Measurements from ENCODE around the gene CDPF1. TPM values are rescaled to one million over a fixed set of nuclear protein-coding genes. Genes with fewer than 3 reads are reported as not detected.

The CDPF1 gene, protein sequence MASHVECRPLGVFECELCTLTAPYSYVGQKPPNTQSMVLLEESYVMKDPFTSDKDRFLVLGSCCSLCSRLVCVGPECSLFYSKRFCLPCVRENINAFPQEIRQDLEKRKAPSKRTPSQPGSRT
- total RNA-seq (2014; rRNA removed; shearing (Covaris generic)) (14.7 and 21.2 TPM in 2 replicates), polyA plus RNA-seq (2016; fragmentation: Nextera tagmentation; extraction: Ambion mirVana) (12.9 and 14.5 TPM in 2 replicates)

DNA sequence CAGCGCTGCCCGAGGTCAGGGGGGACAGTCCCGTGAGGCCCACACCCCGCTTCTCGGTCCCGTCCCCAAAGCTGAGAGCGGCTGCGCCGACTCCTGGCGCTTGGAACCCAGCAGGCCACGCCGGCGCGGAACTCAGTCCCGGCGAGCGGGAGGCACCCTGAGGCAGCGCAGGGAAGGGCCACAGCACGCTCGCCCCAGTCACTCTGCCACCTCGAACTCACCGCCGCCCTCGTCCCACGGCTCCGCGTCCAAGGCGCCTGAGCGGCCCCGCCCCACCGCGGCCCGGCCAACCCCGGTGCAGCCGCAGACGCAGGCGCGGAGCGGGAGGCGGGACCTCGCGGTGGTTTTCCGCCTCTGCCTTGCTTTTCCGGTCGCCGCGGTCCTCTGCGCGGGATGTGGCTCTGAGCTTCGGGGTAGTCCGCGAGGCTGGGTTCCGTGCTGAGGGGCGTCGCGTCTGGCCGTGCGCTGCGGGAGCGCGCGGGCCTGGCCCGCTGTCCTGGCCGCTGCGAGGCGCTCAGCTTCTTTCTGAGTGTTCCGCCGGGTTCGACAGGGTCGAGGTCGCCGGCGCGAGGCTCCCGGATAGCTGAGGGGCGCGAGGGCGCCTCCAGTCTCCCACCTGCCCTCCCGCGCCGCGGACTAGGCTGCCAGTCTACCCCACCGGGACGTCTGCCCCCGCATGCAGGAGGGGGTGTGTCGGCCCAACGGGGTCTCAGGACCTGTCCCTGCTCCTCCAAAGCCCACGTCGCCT lies at the start of gene CDPF1:
Gene CDPF1, minus strand, starts transcription at position 259 of the 748 bp plus-strand sequence. CDS start 2,009 bp downstream, outside the sequence.
- Histone ChIP-seq H3K27me3 (replicated peaks; ENCODE audit: insufficient read depth) (no peaks in the 10 kb centered on the region), H3K27ac (peak within 1 kb of the TSS; percentile 52), H3K36me3 (ENCODE audit: low read depth) (no peaks in the 10 kb centered on the region), H3K4me1 (ENCODE audit: insufficient read depth) (peaks cover 11% of the 10 kb centered on the region), H2AFZ (peak within 1 kb of the TSS; percentile 74), H3K4me2 (ENCODE audit: unreplicated experiment) (peak within 1 kb of the TSS; percentile 93), H3K79me2 (ENCODE audit: insufficient read depth) (0 out of 2 replicates have a peak, but pooled peaks cover 5% of the 10 kb centered on the region), H3K4me3 (peak within 1 kb of the TSS; percentile 74), H3F3A (ENCODE audit: insufficient read depth) (peaks cover 3% of the 10 kb centered on the region), H3K9me3 (ENCODE audit: low read depth) (no peaks in the 10 kb centered on the region), H3K9me2 (ENCODE audit: insufficient read depth) (no peaks in the 10 kb centered on the region), H3K9ac (peak within 1 kb of the TSS; percentile 82), H4K20me1 (ENCODE audit: insufficient read depth) (no peaks in the 10 kb centered on the region)
- TF ChIP-seq EZH2 (IDR thresholded peaks at IDR 0.05; ENCODE audit: insufficient read depth, poor library complexity, severe bottlenecking) (no peak), EZH2phosphoT487 (IDR thresholded peaks at IDR 0.05; ENCODE audit: insufficient read depth, low read depth) (no peak)
- 0 to 1% methylated on average over 66 to 87 of the region's 89 CpGs for WGBS, 2 experiments (ENCODE audit: low coverage in 1 of 2, low lambda C conversion rate in 2 of 2, missing lambda C conversion rate in 2 of 2)
- peak; percentile 93 for DNase-seq
- in situ Hi-C loops (cut with MboI): no loop called here

DNA sequence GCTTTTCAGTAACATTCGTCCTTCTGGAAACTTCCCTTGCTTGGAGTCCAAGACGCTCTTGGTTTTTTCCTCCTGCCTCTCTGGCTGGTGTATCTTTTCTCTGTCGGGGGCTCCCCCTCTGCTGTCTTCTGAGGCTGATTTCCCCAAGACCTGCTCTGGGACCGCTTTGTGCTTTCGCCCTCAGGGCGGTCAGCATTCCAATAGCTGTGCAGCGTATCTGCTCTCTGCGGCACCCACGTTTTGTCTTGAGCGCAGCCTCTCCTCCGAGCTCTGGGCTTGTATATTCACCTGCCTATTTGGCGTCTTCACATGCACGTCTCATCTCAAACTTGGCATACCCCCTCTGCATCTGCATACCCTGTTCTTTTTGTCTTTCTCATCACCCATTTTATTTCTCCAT lies 49.0 kb upstream of the CDPF1 start:
- no peaks in the 10 kb centered on the region for H4K20me1 ChIP-seq (ENCODE audit: insufficient read depth)
- H3K27me3 ChIP-seq (replicated peaks; ENCODE audit: insufficient read depth): no peaks in the 10 kb centered on the region
- no peaks in the 10 kb centered on the region for H3K9me2 ChIP-seq (ENCODE audit: insufficient read depth)
- peaks cover 14% of the 10 kb centered on the region; the same call in 1 of the 2 replicates for H3F3A ChIP-seq (ENCODE audit: insufficient read depth)
- no peaks in the 10 kb centered on the region for H3K36me3 ChIP-seq (ENCODE audit: low read depth)
- in situ Hi-C loops (cut with MboI): no loop called here
- H3K27ac ChIP-seq: no peak overlapping the region
- H3K9me3 ChIP-seq (ENCODE audit: low read depth): no peaks in the 10 kb centered on the region
- TF ChIP-seq EZH2phosphoT487 (IDR thresholded peaks at IDR 0.05; ENCODE audit: insufficient read depth, low read depth) (no peak), EZH2 (IDR thresholded peaks at IDR 0.05; ENCODE audit: insufficient read depth, poor library complexity, severe bottlenecking) (no peak)
- no peak overlapping the region for H3K4me3 ChIP-seq
- no peak overlapping the region for H3K9ac ChIP-seq
- H3K79me2 ChIP-seq (ENCODE audit: insufficient read depth): peaks cover 69% of the 10 kb centered on the region
- H3K4me2 ChIP-seq (ENCODE audit: unreplicated experiment): no peak overlapping the region
- H2AFZ ChIP-seq: no peak overlapping the region
- peaks cover 23% of the 10 kb centered on the region for H3K4me1 ChIP-seq (ENCODE audit: insufficient read depth)
- DNase-seq: no peak
- 94 to 95% methylated on average over 13 of the region's 13 CpGs for WGBS, 2 experiments (ENCODE audit: low coverage in 1 of 2, low lambda C conversion rate in 2 of 2, missing lambda C conversion rate in 2 of 2)

DNA sequence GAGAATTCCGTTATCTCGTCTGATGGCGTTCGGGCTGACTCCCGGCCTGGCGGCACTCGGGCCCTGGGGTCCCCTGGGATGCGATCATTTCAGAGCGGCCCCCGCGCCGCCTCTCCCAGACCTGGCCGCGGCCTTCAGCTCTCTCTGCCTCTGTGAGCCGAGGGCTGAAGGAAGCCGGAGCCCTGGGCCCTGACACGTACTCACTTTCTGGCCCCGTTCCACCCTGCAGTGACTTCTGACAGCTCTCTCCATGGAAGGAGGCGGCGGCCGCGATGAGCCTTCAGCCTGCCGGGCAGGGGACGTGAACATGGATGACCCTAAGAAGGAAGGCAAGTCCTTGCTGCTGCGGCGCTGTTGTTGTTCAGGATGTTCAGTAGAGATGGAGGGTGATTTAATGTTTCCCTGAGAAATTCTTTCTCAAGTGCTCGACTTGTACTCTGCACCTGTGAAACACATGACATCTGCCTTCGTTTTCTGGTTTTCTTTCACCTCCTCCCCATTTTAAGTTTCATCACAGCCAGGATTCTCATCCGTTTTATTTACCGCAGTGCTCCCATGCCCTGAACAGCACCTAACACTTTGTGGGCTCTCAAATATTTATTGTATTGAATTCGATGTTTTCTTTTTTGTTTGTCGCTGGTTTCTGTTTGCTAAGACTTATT lies 47.2 kb upstream of the CDPF1 start:
- TF ChIP-seq EZH2phosphoT487 (IDR thresholded peaks at IDR 0.05; ENCODE audit: insufficient read depth, low read depth) (no peak), EZH2 (IDR thresholded peaks at IDR 0.05; ENCODE audit: insufficient read depth, poor library complexity, severe bottlenecking) (no peak)
- Histone ChIP-seq H3K27ac (no peak overlapping the region), H3K4me3 (peak overlapping the region; percentile 68), H3F3A (ENCODE audit: insufficient read depth) (peaks cover 11% of the 10 kb centered on the region; the same call in 1 of the 2 replicates), H3K79me2 (ENCODE audit: insufficient read depth) (peaks cover 50% of the 10 kb centered on the region), H3K9ac (peak overlapping the region; percentile 77), H3K27me3 (replicated peaks; ENCODE audit: insufficient read depth) (no peaks in the 10 kb centered on the region), H3K4me1 (ENCODE audit: insufficient read depth) (peaks cover 18% of the 10 kb centered on the region), H3K9me3 (ENCODE audit: low read depth) (no peaks in the 10 kb centered on the region), H4K20me1 (ENCODE audit: insufficient read depth) (no peaks in the 10 kb centered on the region), H3K9me2 (ENCODE audit: insufficient read depth) (no peaks in the 10 kb centered on the region), H2AFZ (peak overlapping the region; percentile 83), H3K36me3 (ENCODE audit: low read depth) (peaks cover 3% of the 10 kb centered on the region; the same call in 1 of the 2 replicates), H3K4me2 (ENCODE audit: unreplicated experiment) (peak overlapping the region; percentile 96)
- 4 to 8% methylated on average over 32 of the region's 32 CpGs for WGBS, 2 experiments (ENCODE audit: low coverage in 1 of 2, low lambda C conversion rate in 2 of 2, missing lambda C conversion rate in 2 of 2)
- in situ Hi-C loops (cut with MboI): no loop called here
- DNase-seq: peak; percentile 83

Measured in GM23248 (cell line).